ENCODE data around the gene PLAAT5.
"Not testable (repeated sequence)": the region's sequence is repeated elsewhere in the genome, so short reads cannot be mapped to it uniquely, and the experiment has no call there.

- TF ChIP-seq FOXM1 (IDR thresholded peaks at IDR 0.05; ENCODE audit: borderline replicate concordance); SP1 (IDR thresholded peaks at IDR 0.05); TARDBP (IDR thresholded peaks at IDR 0.05); BHLHE40 (IDR thresholded peaks at IDR 0.05; ENCODE audit: borderline replicate concordance); FOXA1 (IDR thresholded peaks at IDR 0.05); ARNT (IDR thresholded peaks at IDR 0.05); NFRKB (IDR thresholded peaks at IDR 0.05); CTBP1 (IDR thresholded peaks at IDR 0.05; ENCODE audit: borderline replicate concordance); SUZ12 (IDR thresholded peaks at IDR 0.05); LEF1 (IDR thresholded peaks at IDR 0.05; ENCODE audit: borderline replicate concordance); HDGF (IDR thresholded peaks at IDR 0.05; ENCODE audit: borderline replicate concordance): not testable (repeated sequence)
These were observed 40.3 kb upstream of the PLAAT5 start for GRCh38 chr11:63531074-63531792.

Measured in HEK293T (cell line).